ENCODE measurements around the gene ADAMTS12.

ADAMTS12 gene

GRCh38 chr5:33891788-33892619 is at the start of gene ADAMTS12:
Gene ADAMTS12 (minus strand): TSS chr5:33891990. CDS start chr5:33891856, 134 bp downstream.
- H3K27me3 Mint-ChIP-seq: peaks cover 29% of the 10 kb centered on the region
- no peak within 1 kb of the TSS for H3K27ac Mint-ChIP-seq
- no peaks in the 10 kb centered on the region for H3K36me3 Mint-ChIP-seq
- peaks cover 9% of the 10 kb centered on the region for H3K4me1 Mint-ChIP-seq (ENCODE audit: low read depth)
- H3K9me3 Mint-ChIP-seq (ENCODE audit: low read depth): no peaks in the 10 kb centered on the region
- H3K4me3 Mint-ChIP-seq: peak within 1 kb of the TSS; percentile 60

- Mint-ChIP-seq H3K36me3 (no peaks in the 10 kb centered on the region), H3K9me3 (ENCODE audit: low read depth) (no peaks in the 10 kb centered on the region), H3K4me3 (no peak overlapping the region), H3K4me1 (ENCODE audit: low read depth) (peaks cover under 1% of the 10 kb centered on the region), H3K27ac (no peak overlapping the region), H3K27me3 (peaks cover 30% of the 10 kb centered on the region)
Observed at GRCh38 chr5:33941090-33941489, 49.3 kb upstream of the ADAMTS12 start.

GRCh38 chr5:33939556-33940262 is 47.9 kb upstream of the ADAMTS12 start:
- Mint-ChIP-seq H3K4me1 (ENCODE audit: low read depth) (peaks cover 3% of the 10 kb centered on the region), H3K36me3 (no peaks in the 10 kb centered on the region), H3K27ac (no peak overlapping the region), H3K9me3 (ENCODE audit: low read depth) (no peaks in the 10 kb centered on the region), H3K27me3 (peaks cover 38% of the 10 kb centered on the region), H3K4me3 (no peak overlapping the region)

GRCh38 chr5:33938881-33939280 is 47.1 kb upstream of the ADAMTS12 start:
- no peaks in the 10 kb centered on the region for H3K9me3 Mint-ChIP-seq (ENCODE audit: low read depth)
- no peaks in the 10 kb centered on the region for H3K36me3 Mint-ChIP-seq
- H3K4me1 Mint-ChIP-seq (ENCODE audit: low read depth): peaks cover 3% of the 10 kb centered on the region
- H3K27me3 Mint-ChIP-seq: peaks cover 38% of the 10 kb centered on the region
- no peak overlapping the region for H3K27ac Mint-ChIP-seq
- H3K4me3 Mint-ChIP-seq: no peak overlapping the region

- peaks cover 3% of the 10 kb centered on the region for H3K4me1 Mint-ChIP-seq (ENCODE audit: low read depth)
- no peak overlapping the region for H3K27ac Mint-ChIP-seq
- H3K4me3 Mint-ChIP-seq: no peak overlapping the region
- no peaks in the 10 kb centered on the region for H3K36me3 Mint-ChIP-seq
- peaks cover 38% of the 10 kb centered on the region for H3K27me3 Mint-ChIP-seq
- no peaks in the 10 kb centered on the region for H3K9me3 Mint-ChIP-seq (ENCODE audit: low read depth)
Observed at GRCh38 chr5:33938507-33938796, 46.7 kb upstream of the ADAMTS12 start.

GRCh38 chr5:33937707-33938506 is 46.1 kb upstream of the ADAMTS12 start:
- Mint-ChIP-seq H3K27me3 (peaks cover 38% of the 10 kb centered on the region), H3K9me3 (ENCODE audit: low read depth) (no peaks in the 10 kb centered on the region), H3K4me1 (ENCODE audit: low read depth) (peaks cover 3% of the 10 kb centered on the region), H3K27ac (no peak overlapping the region), H3K4me3 (no peak overlapping the region), H3K36me3 (no peaks in the 10 kb centered on the region)

- H3K27ac Mint-ChIP-seq: no peak overlapping the region
- H3K4me3 Mint-ChIP-seq: no peak overlapping the region
- peaks cover 35% of the 10 kb centered on the region for H3K27me3 Mint-ChIP-seq
- no peaks in the 10 kb centered on the region for H3K36me3 Mint-ChIP-seq
- H3K9me3 Mint-ChIP-seq (ENCODE audit: low read depth): no peaks in the 10 kb centered on the region
- peaks cover 3% of the 10 kb centered on the region for H3K4me1 Mint-ChIP-seq (ENCODE audit: low read depth)
Observed at GRCh38 chr5:33937017-33937706, 45.4 kb upstream of the ADAMTS12 start.

- no peaks in the 10 kb centered on the region for H3K9me3 Mint-ChIP-seq (ENCODE audit: low read depth)
- H3K36me3 Mint-ChIP-seq: no peaks in the 10 kb centered on the region
- H3K27me3 Mint-ChIP-seq: peaks cover 33% of the 10 kb centered on the region
Observed at GRCh38 chr5:33936381-33937016, 44.7 kb upstream of the ADAMTS12 start, which contains the start of gene RXFP3. Gene RXFP3 (plus strand): TSS chr5:33936386. CDS start chr5:33936741, 355 bp downstream.

GRCh38 chr5:33936004-33936380 is 44.2 kb upstream of the ADAMTS12 start:
- H3K36me3 Mint-ChIP-seq: no peaks in the 10 kb centered on the region
- no peak overlapping the region for H3K27ac Mint-ChIP-seq
- H3K4me3 Mint-ChIP-seq: no peak overlapping the region
- peaks cover 3% of the 10 kb centered on the region for H3K4me1 Mint-ChIP-seq (ENCODE audit: low read depth)
- H3K27me3 Mint-ChIP-seq: peaks cover 29% of the 10 kb centered on the region
- no peaks in the 10 kb centered on the region for H3K9me3 Mint-ChIP-seq (ENCODE audit: low read depth)

More at GRCh38 chr5:33936381-33937016, 44.7 kb upstream of the ADAMTS12 start, which contains the start of gene RXFP3:
- Mint-ChIP-seq H3K27ac (no peak within 1 kb of the TSS), H3K4me3 (no peak within 1 kb of the TSS), H3K4me1 (ENCODE audit: low read depth) (peaks cover 3% of the 10 kb centered on the region)

- no peaks in the 10 kb centered on the region for H3K36me3 Mint-ChIP-seq
- no peaks in the 10 kb centered on the region for H3K9me3 Mint-ChIP-seq (ENCODE audit: low read depth)
- no peak overlapping the region for H3K4me3 Mint-ChIP-seq
- H3K4me1 Mint-ChIP-seq (ENCODE audit: low read depth): peaks cover 3% of the 10 kb centered on the region
- peaks cover 19% of the 10 kb centered on the region for H3K27me3 Mint-ChIP-seq
- no peak overlapping the region for H3K27ac Mint-ChIP-seq
Observed at GRCh38 chr5:33934176-33934575, 42.4 kb upstream of the ADAMTS12 start.

- Mint-ChIP-seq H3K4me3 (no peak overlapping the region), H3K4me1 (ENCODE audit: low read depth) (peaks cover 3% of the 10 kb centered on the region), H3K9me3 (ENCODE audit: low read depth) (no peaks in the 10 kb centered on the region), H3K36me3 (no peaks in the 10 kb centered on the region), H3K27me3 (peaks cover 19% of the 10 kb centered on the region), H3K27ac (no peak overlapping the region)
Observed at GRCh38 chr5:33933723-33934169, 42.0 kb upstream of the ADAMTS12 start.

GRCh38 chr5:33931136-33931535 is 39.3 kb upstream of the ADAMTS12 start:
- peaks cover 3% of the 10 kb centered on the region for H3K4me1 Mint-ChIP-seq (ENCODE audit: low read depth)
- no peak overlapping the region for H3K27ac Mint-ChIP-seq
- peaks cover 9% of the 10 kb centered on the region for H3K27me3 Mint-ChIP-seq
- H3K4me3 Mint-ChIP-seq: no peak overlapping the region
- no peaks in the 10 kb centered on the region for H3K36me3 Mint-ChIP-seq
- H3K9me3 Mint-ChIP-seq (ENCODE audit: low read depth): no peaks in the 10 kb centered on the region

- Mint-ChIP-seq H3K36me3 (no peaks in the 10 kb centered on the region), H3K27ac (no peak overlapping the region), H3K9me3 (ENCODE audit: low read depth) (no peaks in the 10 kb centered on the region), H3K27me3 (peaks cover 3% of the 10 kb centered on the region), H3K4me3 (no peak overlapping the region), H3K4me1 (ENCODE audit: low read depth) (no peaks in the 10 kb centered on the region)
Observed at GRCh38 chr5:33929925-33930690, 38.3 kb upstream of the ADAMTS12 start.

All from activated naive CD8-positive, alpha-beta T cell (primary cell).